GM18873 (cell line): Measurements from ENCODE around the gene KIF14.
"Not testable (repeated sequence)": the region's sequence is repeated elsewhere in the genome, so short reads cannot be mapped to it uniquely, and the experiment has no call there.

Experiments used
- ATAC-seq: cut with Tn5 transposase; IDR thresholded peaks from one replicate; pipeline ENCODE4 v1.9.1; 2021; ENCODE audit warnings: mild to moderate bottlenecking, moderate library complexity, moderate number of reproducible peaks; ENCODE audit not compliant: unreplicated experiment, low FRiP score

The KIF14 gene

DNA sequence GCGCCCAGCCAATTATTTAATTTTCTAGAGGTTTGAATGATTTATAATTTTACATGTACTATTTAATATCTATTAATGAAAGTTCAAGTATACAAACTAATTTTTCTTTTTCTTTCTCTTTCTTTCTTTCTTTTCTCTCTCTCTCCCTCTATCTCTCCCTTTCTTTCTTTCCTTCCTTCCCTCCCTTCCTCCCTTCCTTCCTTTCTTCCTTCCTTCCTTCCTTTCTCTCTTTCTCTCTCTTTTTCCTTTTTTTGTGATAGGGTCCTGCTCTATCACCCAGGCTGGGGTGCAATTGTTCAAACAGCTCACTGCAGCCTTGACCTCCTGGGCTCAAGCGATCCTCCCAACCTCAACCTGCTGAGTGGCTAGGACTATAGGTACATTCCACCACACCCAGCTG, 16.1 kb upstream of the KIF14 start:
- no peak for ATAC-seq

GRCh38 chr1:200634261-200635122, 13.9 kb upstream of the KIF14 start:
- ATAC-seq = no peak

GRCh38 chr1:200631375-200631774, 10.8 kb upstream of the KIF14 start:
- ATAC-seq = no peak

- ATAC-seq = not testable (repeated sequence)
Observed at GRCh38 chr1:200630515-200630899, 10.0 kb upstream of the KIF14 start.

GRCh38 chr1:200629876-200630514, 9.4 kb upstream of the KIF14 start:
- ATAC-seq = no peak

- ATAC-seq = peak; percentile 59
Observed at GRCh38 chr1:200628223-200628881, 7.8 kb upstream of the KIF14 start.

DNA sequence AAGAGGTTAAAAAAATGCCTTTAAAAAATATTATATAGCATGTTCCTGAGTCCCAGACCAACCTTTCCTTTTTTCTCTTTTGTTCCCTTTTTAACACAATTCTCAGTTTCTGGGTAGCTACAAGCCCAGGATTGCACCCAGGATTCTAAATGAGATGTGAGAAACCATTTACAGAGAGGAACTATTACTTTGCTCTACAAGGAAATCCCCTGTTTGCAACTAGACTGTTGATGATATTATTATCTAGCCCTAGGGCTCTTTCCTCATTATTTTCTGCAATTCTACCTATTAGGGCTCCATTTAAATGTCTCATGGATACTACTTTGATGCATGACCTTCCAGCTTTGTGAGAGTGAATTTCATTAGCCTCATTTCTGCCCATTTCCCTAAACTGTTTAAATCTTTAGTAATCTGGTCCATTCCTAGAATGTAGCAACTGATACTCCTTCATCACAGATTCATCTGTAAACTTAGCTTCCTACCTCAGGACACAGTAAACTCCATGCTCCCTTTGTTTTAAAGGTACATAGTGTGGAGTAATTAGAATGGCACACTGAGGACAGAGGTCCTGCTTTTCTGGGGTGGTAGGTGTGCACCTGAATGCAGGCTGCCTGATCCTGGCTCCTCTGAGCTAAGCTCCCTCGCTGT, 7.1 kb upstream of the KIF14 start:
- no peak for ATAC-seq

DNA sequence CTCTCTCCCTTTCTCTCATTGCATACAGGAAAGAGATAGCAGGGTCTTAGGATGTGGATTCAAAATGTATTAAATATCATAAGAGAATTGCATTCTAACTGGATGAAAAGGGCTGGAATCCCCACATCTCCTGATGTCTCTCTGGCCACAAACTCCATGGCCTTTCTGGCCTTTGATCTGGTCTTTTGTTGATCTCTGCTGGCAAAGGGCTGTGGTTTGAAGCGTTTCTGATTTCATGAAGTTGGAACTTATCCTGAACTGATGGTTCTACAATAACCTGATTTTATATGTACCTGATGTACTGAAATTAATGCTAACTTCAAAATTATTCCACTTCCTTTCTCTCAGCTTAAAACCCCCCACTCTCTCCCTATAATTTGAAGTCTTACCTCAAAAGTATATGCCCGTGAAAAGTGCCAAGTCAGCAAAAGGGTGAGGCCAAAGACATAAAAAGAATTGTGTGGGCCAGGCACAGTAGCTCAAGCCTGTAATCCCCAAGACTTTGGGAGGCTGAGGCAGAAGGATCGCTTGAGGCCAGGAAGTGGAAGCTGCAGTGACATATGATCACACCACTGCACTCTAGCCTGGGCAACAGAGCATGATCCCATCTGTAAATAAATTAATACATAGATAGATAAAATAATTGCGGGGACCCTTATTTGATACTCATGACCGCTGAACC, 6.4 kb upstream of the KIF14 start:
- no peak for ATAC-seq

DNA sequence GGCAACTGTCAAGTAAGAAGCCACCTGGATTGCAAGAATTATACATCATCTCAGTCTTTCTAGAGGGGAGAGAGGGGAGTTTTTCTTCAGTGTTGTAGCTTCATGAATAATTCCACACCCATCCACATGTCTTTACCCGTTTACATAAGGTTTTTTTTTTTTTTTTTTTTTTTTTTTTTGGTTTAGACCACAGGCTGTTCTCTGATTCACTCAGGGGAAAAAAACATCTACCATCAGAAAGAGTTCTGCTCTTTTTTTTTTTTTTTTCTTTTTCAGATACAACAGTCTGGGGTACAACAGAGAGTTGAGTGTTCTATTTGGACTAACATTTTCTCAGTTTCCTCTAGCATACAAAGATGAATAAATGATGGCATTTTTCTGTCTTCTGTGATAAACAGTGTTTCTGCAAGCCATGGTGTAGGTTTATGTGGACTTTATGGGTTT, 4.9 kb upstream of the KIF14 start:
- ATAC-seq = peak; percentile 36

DNA sequence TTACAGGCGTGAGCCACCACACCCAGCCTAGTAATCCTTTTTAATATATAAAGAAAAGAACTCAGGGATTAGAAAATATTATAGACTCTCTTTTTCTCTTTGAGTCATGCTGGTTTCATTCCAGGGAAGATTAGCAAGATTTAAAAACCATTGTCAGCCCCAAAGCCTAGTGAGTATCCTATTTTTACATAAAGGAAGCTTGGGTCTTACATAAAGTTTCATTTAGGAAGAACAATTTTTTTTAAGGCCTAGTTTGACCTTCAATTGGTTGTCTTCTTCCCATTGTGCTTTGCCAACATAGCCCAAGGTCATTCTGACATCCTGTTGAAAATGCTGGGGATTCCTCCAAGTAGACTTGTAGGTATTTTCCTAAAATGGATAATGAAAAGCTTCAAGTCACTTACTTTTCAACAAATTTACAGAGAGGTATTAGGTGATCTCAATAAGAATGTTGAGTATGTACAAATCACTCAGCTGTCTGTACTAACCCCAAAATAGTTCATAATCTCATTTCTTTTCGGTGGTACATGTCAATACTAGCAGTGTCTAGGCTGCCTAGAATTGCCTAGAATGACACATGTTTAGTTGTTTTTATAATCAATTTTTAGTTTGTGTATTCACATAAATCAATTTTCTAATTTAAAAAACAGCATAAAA, 4.3 kb upstream of the KIF14 start:
- peak; percentile 5 for ATAC-seq

- no peak for ATAC-seq
Observed at GRCh38 chr1:200619894-200620272, 668 bp downstream of the KIF14 start.

- no peak for ATAC-seq
Observed at GRCh38 chr1:200610846-200611245, 9.7 kb downstream of the KIF14 start.

GRCh38 chr1:200602632-200603031, 17.9 kb downstream of the KIF14 start:
- ATAC-seq = no peak

DNA sequence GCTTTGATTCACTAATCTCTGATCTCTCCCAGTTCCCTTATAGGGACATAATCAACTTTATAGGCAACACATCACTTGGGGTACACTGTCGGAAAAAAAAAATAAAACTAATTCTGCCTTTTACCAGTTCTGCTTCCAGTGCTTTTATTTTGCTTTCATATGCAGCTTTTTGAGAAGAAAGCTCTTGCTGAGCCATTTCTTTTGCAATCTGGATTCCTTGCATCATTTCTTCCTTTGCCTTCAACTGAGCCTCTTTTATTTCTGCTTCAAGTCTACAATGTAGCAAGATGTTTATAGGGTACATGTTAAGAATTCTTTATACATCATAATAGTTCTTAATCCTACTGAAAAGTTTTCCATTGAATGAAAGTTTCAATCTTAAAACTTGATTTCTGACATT, 30.6 kb downstream of the KIF14 start:
- no peak for ATAC-seq

DNA sequence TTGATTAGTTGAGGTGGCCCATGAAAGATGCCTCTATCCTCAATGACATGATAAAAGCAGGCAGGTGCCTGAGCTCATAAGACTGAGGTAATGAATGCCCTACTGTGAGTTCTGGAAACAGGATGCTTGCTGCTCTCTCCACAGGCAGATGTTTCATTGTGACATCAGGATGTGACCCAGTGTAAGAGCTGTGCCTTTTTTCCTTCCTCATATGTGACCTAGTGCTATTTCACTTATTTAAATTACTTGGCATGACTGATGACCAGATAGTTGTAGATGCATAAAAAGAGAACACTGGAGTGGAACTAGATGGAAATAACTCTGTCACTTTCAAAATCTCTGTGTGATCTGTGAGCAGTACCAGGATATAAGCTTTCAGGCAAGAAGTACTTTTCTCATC, 31.9 kb downstream of the KIF14 start:
- no peak for ATAC-seq

DNA sequence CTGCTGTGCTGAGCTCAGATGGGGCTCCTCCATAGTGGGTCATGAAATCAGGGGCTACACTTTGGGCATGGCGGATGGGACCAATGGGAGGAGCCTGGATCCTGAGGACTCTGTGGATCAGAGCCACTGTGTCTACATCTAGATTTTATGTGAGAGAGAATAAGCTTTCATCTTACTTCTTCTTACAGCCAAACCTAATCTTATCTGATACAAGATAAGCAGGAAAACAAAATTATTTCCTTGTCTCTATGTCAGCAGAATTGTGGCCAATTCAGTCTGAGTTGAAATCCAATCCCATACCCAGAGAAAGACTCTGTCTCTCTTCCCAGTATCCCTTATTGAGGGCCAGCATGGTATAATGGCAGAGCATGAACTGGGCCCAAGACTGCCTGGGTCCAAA, 56.2 kb downstream of the KIF14 start:
- ATAC-seq = no peak

GRCh38 chr1:200561856-200562214, 58.7 kb downstream of the KIF14 start:
- ATAC-seq = peak; percentile 22

DNA sequence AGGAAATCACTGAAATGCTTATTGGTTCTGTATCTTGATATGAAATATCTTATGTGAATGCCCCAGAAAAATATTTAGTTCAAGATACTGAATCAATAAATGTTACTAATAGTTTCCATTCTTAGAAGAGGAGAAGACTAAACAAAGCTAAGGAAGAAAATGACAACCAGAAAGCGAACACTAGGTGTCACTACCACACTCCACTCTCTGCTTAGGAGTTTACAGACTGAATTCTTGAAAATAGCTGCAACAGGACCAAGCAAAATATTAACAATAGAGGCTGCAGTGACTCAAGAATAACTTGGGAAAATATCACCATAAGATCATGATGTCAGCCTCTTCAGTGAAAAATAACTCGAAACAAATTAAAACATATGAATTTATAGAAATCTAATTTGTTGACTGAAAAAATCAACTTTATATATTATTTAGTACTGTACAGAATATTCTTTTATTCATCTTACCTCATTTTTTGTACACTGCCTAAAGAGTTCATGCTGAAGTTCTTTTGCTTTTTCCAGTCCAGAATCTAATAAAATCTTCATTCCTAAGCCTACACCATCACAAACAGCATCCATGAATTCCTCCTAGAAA, 61.6 kb downstream of the KIF14 start:
- ATAC-seq = no peak

- ATAC-seq = no peak
Observed at GRCh38 chr1:200556002-200556401, 64.5 kb downstream of the KIF14 start.

- not testable (repeated sequence) for ATAC-seq
Observed at GRCh38 chr1:200552737-200553136, 67.8 kb downstream of the KIF14 start.
